Osteoblast (primary cell): ENCODE measurements around the gene AFF1. TPM values are rescaled to one million over a fixed set of nuclear protein-coding genes. Genes with fewer than 3 reads are reported as not detected.

Experiments
- DNase-seq: peaks from one replicate; pipeline ENCODE4 v3.0.0; 2011; ENCODE audit warnings: low spot score, mixed read lengths; ENCODE audit not compliant: insufficient read length; ENCODE audit errors: missing footprints
- H2AFZ ChIP-seq: 2 replicates; pipeline ENCODE4 v1.6.0; 2011; ENCODE audit warnings: mild to moderate bottlenecking, low read length
- H3K27ac ChIP-seq: 2 replicates; pipeline ENCODE4 v1.5.1; 2011; ENCODE audit warnings: mild to moderate bottlenecking, low read depth, low read length, moderate library complexity
- H3K27me3 ChIP-seq: 2 replicates; pipeline ENCODE4 v1.6.0; 2012; ENCODE audit warnings: mild to moderate bottlenecking, control low read depth, inconsistent platforms, low read length, moderate library complexity; ENCODE audit not compliant: insufficient read depth
- H3K36me3 ChIP-seq: 2 replicates; pipeline ENCODE4 v1.5.1; 2011; ENCODE audit warnings: mild to moderate bottlenecking, low read length, control low read depth, moderate library complexity; ENCODE audit not compliant: insufficient read depth
- H3K4me1 ChIP-seq: 2 replicates; pipeline ENCODE4 v1.5.1; 2011; ENCODE audit warnings: mild to moderate bottlenecking, low read length, control low read depth, moderate library complexity; ENCODE audit not compliant: insufficient read depth
- H3K4me2 ChIP-seq: 2 replicates; pipeline ENCODE4 v1.6.0; 2011; ENCODE audit warnings: mild to moderate bottlenecking, low read length; ENCODE audit not compliant: insufficient read depth
- H3K4me3 ChIP-seq: fragments of 200-600 bp; sonication (generic); 3 replicates; pipeline ENCODE4 v1.5.1; 2012; ENCODE audit warnings: mild to moderate bottlenecking, low read length, inconsistent platforms; ENCODE audit not compliant: insufficient read depth
- H3K79me2 ChIP-seq: 2 replicates; pipeline ENCODE4 v1.6.0; 2012; ENCODE audit warnings: mild to moderate bottlenecking, low read length, control low read depth, inconsistent platforms; ENCODE audit not compliant: insufficient read depth
- H3K9me3 ChIP-seq: 2 replicates; pipeline ENCODE4 v1.5.1; 2011; ENCODE audit warnings: low read depth, low read length, control low read depth
- H4K20me1 ChIP-seq: 2 replicates; pipeline ENCODE4 v1.6.0; 2012; ENCODE audit warnings: mild to moderate bottlenecking, low read length, control low read depth; ENCODE audit not compliant: insufficient read depth
- total RNA-seq: library from RNA; depleted of rRNA; stranded (reverse); fragments of >200 nt; gene quantifications from 2 replicates; pipeline ENCODE4 v1.2.3, GENCODE V29; 2012
- TF ChIP-seq, protein P1 (sequence below): IDR thresholded peaks from 2 replicates; pipeline ENCODE4 v1.5.1; 2011; ENCODE audit warnings: mild to moderate bottlenecking, low read depth, low read length, moderate library complexity; ENCODE audit errors: extremely low read depth

The AFF1 gene
- total RNA-seq, 1 donor = 19.5 TPM

DNA sequence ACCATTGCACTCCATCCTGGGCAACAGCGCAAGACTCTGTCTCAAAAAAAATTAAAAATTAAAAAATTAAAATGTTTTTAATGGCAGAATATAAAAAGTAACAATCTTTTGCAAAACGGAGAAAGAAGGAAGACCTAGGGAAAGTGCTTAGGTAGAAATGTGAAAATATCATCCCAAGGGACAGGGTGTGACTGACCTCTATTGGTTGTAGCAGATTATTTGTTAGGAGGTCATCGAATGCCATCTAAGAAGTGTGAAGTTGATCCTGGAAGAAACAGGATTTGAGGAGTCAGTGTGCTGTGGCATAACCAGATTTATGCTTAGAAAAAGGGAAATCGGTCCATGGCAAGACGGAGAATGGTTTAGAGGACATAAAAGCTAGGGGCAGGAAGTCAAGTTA lies 24.4 kb upstream of the AFF1 start:
- H3K27ac ChIP-seq = no peak overlapping the region
- no peak overlapping the region for H3K4me2 ChIP-seq
- no peaks in the 10 kb centered on the region for H3K36me3 ChIP-seq
- no peak for DNase-seq
- H3K4me1 ChIP-seq = peaks cover 4% of the 10 kb centered on the region
- no peaks in the 10 kb centered on the region for H3K9me3 ChIP-seq
- no peaks in the 10 kb centered on the region for H4K20me1 ChIP-seq
- H2AFZ ChIP-seq = no peak overlapping the region
- H3K79me2 ChIP-seq = no peaks in the 10 kb centered on the region
- no peaks in the 10 kb centered on the region for H3K27me3 ChIP-seq
- H3K4me3 ChIP-seq = no peak overlapping the region
- TF ChIP-seq, protein P1, sequence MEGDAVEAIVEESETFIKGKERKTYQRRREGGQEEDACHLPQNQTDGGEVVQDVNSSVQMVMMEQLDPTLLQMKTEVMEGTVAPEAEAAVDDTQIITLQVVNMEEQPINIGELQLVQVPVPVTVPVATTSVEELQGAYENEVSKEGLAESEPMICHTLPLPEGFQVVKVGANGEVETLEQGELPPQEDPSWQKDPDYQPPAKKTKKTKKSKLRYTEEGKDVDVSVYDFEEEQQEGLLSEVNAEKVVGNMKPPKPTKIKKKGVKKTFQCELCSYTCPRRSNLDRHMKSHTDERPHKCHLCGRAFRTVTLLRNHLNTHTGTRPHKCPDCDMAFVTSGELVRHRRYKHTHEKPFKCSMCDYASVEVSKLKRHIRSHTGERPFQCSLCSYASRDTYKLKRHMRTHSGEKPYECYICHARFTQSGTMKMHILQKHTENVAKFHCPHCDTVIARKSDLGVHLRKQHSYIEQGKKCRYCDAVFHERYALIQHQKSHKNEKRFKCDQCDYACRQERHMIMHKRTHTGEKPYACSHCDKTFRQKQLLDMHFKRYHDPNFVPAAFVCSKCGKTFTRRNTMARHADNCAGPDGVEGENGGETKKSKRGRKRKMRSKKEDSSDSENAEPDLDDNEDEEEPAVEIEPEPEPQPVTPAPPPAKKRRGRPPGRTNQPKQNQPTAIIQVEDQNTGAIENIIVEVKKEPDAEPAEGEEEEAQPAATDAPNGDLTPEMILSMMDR = no peak

DNA sequence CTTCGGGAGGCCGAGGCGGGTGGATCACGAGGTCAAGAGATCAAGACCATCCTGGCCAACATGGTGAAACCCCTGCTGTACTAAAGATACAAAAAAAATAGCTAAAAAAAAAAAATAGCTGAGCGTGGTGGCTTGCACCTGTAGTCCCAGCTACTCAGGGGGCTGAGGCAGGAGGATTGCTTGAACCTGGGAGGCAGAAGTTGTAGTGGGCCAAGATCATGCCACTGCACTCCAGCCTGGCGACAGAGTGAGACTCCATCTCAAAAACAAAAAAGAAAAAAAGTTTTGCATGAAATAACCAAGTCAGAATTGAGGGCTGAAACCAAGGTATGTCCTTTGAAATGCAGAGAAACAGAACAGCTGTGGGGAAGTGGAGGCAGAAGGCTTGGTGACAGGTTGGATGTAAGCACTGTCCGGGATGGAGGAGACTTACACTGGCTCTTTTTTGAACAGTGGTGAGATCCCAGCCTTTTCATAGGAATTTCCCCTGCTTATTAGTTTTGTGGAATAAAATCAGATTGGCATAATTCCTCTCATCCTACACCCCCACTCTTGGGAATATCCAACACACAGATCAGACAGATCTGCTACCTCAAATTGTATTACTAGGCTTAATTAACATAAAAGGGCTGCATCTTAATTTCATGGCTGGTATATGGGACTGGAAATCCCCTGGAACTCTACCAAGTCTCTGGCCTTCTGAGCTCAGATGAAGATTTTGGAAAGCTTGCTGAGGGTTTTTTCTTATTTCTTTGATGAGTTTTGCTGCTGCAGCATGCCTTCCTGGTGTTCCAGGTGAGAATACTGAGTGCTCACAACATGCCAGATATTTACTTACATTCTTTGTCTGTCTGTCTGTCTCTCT lies 23.8 kb upstream of the AFF1 start:
- Histone ChIP-seq H4K20me1 (no peaks in the 10 kb centered on the region), H3K36me3 (no peaks in the 10 kb centered on the region), H3K79me2 (no peaks in the 10 kb centered on the region), H3K9me3 (no peaks in the 10 kb centered on the region), H2AFZ (no peak overlapping the region), H3K4me2 (no peak overlapping the region), H3K4me3 (no peak overlapping the region), H3K27me3 (no peaks in the 10 kb centered on the region), H3K27ac (no peak overlapping the region), H3K4me1 (peaks cover 4% of the 10 kb centered on the region)
- DNase-seq = no peak
- TF ChIP-seq, protein P1 = no peak

- no peak for DNase-seq
- TF ChIP-seq, protein P1 = no peak
- no peaks in the 10 kb centered on the region for H3K27me3 ChIP-seq
- no peak overlapping the region for H3K4me3 ChIP-seq
- H3K79me2 ChIP-seq = no peaks in the 10 kb centered on the region
- no peaks in the 10 kb centered on the region for H3K9me3 ChIP-seq
- H4K20me1 ChIP-seq = no peaks in the 10 kb centered on the region
- H2AFZ ChIP-seq = no peak overlapping the region
- H3K36me3 ChIP-seq = no peaks in the 10 kb centered on the region
- H3K27ac ChIP-seq = no peak overlapping the region
- H3K4me2 ChIP-seq = no peak overlapping the region
- H3K4me1 ChIP-seq = peaks cover 20% of the 10 kb centered on the region
Measured at GRCh38 chr4:86916392-86916791, 18.4 kb upstream of the AFF1 start.

DNA sequence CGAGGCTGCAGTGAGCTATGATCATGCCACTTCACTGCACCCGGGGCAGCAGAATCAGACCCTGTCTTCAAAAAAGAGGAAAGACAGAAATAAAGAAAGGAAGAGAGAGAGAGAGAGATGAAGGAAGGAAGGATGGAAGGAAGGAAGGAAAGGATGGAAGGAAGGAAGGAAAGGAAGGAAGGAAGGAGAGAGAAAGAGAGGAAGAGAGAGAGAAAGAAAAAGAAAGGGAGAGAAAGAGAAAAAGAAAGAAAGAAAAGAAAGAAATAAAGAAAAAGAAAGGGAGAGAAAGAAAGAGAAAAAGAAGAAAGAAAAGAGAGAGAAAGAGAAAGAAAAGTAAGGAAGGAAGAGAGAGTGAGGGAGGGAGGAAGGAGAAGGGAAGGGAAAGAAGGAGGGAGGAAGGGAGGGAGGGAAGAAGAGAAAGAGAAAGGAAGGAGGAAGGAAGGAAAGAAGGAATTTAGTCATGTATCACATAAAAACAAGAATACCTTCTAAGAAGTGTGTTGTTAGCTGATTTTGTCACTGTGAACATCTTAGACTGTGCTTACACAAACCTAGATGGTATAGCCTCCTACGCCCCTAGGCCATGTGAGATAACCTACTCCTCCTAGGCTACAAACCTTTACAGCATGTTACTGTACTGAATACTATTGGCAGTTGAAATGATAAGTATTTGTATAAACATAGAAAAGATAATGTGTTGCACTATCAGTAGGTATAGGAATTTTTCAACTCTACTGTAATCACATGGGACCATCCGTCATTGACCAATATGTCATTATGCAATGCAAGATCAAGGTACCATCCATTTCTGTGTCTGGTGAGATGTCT lies 17.4 kb upstream of the AFF1 start:
- H3K4me3 ChIP-seq = no peak overlapping the region
- no peak for DNase-seq
- peaks cover 18% of the 10 kb centered on the region for H3K4me1 ChIP-seq
- no peak overlapping the region for H2AFZ ChIP-seq
- TF ChIP-seq, protein P1 = no peak
- H4K20me1 ChIP-seq = no peaks in the 10 kb centered on the region
- no peak overlapping the region for H3K27ac ChIP-seq
- H3K4me2 ChIP-seq = no peak overlapping the region
- H3K27me3 ChIP-seq = no peaks in the 10 kb centered on the region
- H3K9me3 ChIP-seq = no peaks in the 10 kb centered on the region
- no peaks in the 10 kb centered on the region for H3K36me3 ChIP-seq
- no peaks in the 10 kb centered on the region for H3K79me2 ChIP-seq
